LNCAP (cell line): ENCODE measurements around the gene LYPD8.

ENCODE experiments used
- CTCF ChIP-seq: fragments of 450-650 bp; IDR thresholded peaks from 2 replicates; pipeline ENCODE4 v1.5.1; 2017; ENCODE audit warnings: mild to moderate bottlenecking

Gene LYPD8

GRCh38 chr1:248710305-248710900 lies 45.2 kb downstream of the LYPD8 start:
- TF ChIP-seq CTCF, result no peak

GRCh38 chr1:248704606-248705005 lies 51.0 kb downstream of the LYPD8 start:
- no peak for TF ChIP-seq CTCF

DNA sequence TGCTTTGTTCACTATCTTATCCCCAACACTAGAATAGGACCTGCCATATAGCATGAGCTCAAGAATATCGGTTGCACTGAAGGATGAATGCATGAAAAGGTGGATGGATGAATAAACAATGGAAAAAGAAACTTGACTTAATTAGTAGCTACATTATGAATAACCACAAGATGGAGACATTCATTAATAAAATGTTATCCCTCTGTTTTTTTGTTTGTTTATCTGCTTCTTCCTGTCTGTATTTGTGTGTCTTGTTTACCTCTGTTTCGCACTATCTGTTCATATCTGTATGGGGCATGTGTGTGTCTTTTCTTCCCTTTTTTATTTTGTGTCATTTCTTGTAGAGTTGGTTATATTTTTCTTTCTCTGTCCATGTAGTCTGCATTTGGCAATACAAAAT lies 51.9 kb downstream of the LYPD8 start:
- peak; percentile 48 for TF ChIP-seq CTCF

GRCh38 chr1:248702714-248703113 lies 52.8 kb downstream of the LYPD8 start, which contains the start of gene OR14I1:
TSS of gene OR14I1 (minus strand) at chr1:248702766.
- TF ChIP-seq CTCF, result no peak

- TF ChIP-seq CTCF, result no peak
Observed at GRCh38 chr1:248699099-248699498, 56.5 kb downstream of the LYPD8 start.

DNA sequence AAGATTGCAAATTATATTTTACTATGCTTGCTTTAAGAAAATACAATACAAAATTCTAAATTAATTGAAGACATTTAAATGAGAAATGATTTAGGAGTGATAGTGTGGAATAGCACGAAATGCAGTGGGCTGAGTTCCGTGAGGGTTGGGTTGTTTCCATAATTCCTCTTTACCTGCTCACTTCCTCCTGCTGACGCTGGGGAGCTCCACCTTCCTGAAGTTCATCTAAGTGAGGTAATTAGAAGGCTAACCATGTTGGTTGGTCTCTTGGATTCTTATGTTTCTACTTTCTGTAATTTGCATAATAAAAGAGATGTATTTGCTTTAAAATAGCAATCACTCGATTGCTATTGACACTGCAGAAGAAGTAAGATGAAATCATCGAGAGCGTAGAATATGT lies 57.7 kb downstream of the LYPD8 start:
- no peak for TF ChIP-seq CTCF

GRCh38 chr1:248696774-248697173 lies 58.8 kb downstream of the LYPD8 start:
- no peak for TF ChIP-seq CTCF

- TF ChIP-seq CTCF, result peak; percentile 30; the same call in 1 of the 2 replicates
Observed at GRCh38 chr1:248696261-248696660, 59.3 kb downstream of the LYPD8 start.
